ENCODE results near the gene GRK1.

GRK1 gene

DNA sequence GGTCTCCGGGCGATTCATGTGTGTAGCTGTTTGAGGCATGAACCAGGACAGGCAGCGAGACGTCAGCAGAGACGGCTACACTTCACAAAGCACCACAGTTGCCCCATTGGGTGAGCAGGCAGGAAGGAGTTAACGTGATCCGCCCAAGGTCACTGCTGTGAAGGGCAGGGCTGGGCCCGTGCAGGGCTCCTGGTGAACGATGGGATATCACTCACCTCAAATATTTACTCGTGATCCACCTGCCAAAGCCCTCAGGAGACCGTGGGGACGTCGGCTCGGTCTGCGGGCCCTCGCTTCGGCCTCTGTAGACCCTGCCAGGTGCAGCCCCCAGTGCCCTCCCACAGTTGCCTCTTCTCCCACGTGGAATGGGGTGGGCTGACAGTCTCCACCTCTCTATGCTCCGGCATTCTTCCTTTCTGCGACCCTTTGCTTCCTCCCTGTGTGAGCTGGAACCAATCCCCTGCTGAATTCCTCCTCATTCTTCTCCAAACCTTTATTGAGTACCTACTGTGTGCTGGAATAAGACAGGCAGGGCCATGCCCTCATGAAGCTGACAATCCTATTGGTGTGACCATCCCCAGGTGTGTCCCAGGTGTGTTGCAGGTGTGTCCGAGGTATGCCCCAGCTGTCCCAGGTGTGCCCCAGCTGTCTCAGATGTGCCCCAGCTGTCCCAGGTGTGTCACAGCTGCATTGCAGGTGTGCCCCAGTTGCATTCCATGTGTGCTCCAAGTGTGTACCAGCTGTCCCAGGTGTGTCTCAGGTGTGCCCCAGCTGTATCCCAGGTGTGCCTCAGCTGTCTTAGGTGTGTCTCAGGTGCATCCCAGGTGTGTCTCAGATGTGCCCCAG lies 2.0 kb upstream of the GRK1 start:
- H3K4me3 ChIP-seq (ENCODE audit: low read depth, low read length): no peak overlapping the region
- POLR2A ChIA-PET: no interaction called here
- no peaks in the 10 kb centered on the region for H3K4me1 ChIP-seq (ENCODE audit: control insufficient read depth, insufficient read depth, low read length)
- no peaks in the 10 kb centered on the region for H3K9me3 ChIP-seq (ENCODE audit: control insufficient read depth, insufficient read depth, low read depth, low read length)
- TF ChIP-seq ZNF239 (tag by site-specific recombination; IDR thresholded peaks at IDR 0.05): no peak
- TF ChIP-seq, protein P1, sequence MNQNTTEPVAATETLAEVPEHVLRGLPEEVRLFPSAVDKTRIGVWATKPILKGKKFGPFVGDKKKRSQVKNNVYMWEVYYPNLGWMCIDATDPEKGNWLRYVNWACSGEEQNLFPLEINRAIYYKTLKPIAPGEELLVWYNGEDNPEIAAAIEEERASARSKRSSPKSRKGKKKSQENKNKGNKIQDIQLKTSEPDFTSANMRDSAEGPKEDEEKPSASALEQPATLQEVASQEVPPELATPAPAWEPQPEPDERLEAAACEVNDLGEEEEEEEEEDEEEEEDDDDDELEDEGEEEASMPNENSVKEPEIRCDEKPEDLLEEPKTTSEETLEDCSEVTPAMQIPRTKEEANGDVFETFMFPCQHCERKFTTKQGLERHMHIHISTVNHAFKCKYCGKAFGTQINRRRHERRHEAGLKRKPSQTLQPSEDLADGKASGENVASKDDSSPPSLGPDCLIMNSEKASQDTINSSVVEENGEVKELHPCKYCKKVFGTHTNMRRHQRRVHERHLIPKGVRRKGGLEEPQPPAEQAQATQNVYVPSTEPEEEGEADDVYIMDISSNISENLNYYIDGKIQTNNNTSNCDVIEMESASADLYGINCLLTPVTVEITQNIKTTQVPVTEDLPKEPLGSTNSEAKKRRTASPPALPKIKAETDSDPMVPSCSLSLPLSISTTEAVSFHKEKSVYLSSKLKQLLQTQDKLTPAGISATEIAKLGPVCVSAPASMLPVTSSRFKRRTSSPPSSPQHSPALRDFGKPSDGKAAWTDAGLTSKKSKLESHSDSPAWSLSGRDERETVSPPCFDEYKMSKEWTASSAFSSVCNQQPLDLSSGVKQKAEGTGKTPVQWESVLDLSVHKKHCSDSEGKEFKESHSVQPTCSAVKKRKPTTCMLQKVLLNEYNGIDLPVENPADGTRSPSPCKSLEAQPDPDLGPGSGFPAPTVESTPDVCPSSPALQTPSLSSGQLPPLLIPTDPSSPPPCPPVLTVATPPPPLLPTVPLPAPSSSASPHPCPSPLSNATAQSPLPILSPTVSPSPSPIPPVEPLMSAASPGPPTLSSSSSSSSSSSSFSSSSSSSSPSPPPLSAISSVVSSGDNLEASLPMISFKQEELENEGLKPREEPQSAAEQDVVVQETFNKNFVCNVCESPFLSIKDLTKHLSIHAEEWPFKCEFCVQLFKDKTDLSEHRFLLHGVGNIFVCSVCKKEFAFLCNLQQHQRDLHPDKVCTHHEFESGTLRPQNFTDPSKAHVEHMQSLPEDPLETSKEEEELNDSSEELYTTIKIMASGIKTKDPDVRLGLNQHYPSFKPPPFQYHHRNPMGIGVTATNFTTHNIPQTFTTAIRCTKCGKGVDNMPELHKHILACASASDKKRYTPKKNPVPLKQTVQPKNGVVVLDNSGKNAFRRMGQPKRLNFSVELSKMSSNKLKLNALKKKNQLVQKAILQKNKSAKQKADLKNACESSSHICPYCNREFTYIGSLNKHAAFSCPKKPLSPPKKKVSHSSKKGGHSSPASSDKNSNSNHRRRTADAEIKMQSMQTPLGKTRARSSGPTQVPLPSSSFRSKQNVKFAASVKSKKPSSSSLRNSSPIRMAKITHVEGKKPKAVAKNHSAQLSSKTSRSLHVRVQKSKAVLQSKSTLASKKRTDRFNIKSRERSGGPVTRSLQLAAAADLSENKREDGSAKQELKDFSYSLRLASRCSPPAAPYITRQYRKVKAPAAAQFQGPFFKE (tag by site-specific recombination; IDR thresholded peaks at IDR 0.05; ENCODE audit: borderline replicate concordance): no peak
- no peak for TF ChIP-seq FEZF1 (tag by site-specific recombination; IDR thresholded peaks at IDR 0.05)
- TF ChIP-seq, protein P2, sequence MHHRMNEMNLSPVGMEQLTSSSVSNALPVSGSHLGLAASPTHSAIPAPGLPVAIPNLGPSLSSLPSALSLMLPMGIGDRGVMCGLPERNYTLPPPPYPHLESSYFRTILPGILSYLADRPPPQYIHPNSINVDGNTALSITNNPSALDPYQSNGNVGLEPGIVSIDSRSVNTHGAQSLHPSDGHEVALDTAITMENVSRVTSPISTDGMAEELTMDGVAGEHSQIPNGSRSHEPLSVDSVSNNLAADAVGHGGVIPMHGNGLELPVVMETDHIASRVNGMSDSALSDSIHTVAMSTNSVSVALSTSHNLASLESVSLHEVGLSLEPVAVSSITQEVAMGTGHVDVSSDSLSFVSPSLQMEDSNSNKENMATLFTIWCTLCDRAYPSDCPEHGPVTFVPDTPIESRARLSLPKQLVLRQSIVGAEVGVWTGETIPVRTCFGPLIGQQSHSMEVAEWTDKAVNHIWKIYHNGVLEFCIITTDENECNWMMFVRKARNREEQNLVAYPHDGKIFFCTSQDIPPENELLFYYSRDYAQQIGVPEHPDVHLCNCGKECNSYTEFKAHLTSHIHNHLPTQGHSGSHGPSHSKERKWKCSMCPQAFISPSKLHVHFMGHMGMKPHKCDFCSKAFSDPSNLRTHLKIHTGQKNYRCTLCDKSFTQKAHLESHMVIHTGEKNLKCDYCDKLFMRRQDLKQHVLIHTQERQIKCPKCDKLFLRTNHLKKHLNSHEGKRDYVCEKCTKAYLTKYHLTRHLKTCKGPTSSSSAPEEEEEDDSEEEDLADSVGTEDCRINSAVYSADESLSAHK (tag by site-specific recombination; IDR thresholded peaks at IDR 0.05): no peak
- TF ChIP-seq KLF8 (tag by site-specific recombination; IDR thresholded peaks at IDR 0.05): no peak
- TF ChIP-seq ZNF112 (tag by site-specific recombination; IDR thresholded peaks at IDR 0.05): no peak
- TF ChIP-seq, protein P3, sequence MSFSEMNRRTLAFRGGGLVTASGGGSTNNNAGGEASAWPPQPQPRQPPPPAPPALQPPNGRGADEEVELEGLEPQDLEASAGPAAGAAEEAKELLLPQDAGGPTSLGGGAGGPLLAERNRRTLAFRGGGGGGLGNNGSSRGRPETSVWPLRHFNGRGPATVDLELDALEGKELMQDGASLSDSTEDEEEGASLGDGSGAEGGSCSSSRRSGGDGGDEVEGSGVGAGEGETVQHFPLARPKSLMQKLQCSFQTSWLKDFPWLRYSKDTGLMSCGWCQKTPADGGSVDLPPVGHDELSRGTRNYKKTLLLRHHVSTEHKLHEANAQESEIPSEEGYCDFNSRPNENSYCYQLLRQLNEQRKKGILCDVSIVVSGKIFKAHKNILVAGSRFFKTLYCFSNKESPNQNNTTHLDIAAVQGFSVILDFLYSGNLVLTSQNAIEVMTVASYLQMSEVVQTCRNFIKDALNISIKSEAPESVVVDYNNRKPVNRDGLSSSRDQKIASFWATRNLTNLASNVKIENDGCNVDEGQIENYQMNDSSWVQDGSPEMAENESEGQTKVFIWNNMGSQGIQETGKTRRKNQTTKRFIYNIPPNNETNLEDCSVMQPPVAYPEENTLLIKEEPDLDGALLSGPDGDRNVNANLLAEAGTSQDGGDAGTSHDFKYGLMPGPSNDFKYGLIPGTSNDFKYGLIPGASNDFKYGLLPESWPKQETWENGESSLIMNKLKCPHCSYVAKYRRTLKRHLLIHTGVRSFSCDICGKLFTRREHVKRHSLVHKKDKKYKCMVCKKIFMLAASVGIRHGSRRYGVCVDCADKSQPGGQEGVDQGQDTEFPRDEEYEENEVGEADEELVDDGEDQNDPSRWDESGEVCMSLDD (tag by site-specific recombination; IDR thresholded peaks at IDR 0.05): no peak
- no peak for TF ChIP-seq ZNF354C (tag by site-specific recombination; IDR thresholded peaks at IDR 0.05; ENCODE audit: borderline replicate concordance, low read depth)
- no peak for TF ChIP-seq ZNF221 (tag by site-specific recombination; IDR thresholded peaks at IDR 0.05; ENCODE audit: borderline replicate concordance)
- TF ChIP-seq ZNF169 (tag by site-specific recombination; IDR thresholded peaks at IDR 0.05): no peak
- no peak for TF ChIP-seq ZNF785 (tag by site-specific recombination; IDR thresholded peaks at IDR 0.05)
- no peak for TF ChIP-seq ZNF423 (tag by site-specific recombination; IDR thresholded peaks at IDR 0.05)
- no peak for TF ChIP-seq ZFP41 (tag by site-specific recombination; IDR thresholded peaks at IDR 0.05; ENCODE audit: borderline replicate concordance)
- TF ChIP-seq ZBTB17 (tag by site-specific recombination; IDR thresholded peaks at IDR 0.05): no peak
- TF ChIP-seq, protein P4, sequence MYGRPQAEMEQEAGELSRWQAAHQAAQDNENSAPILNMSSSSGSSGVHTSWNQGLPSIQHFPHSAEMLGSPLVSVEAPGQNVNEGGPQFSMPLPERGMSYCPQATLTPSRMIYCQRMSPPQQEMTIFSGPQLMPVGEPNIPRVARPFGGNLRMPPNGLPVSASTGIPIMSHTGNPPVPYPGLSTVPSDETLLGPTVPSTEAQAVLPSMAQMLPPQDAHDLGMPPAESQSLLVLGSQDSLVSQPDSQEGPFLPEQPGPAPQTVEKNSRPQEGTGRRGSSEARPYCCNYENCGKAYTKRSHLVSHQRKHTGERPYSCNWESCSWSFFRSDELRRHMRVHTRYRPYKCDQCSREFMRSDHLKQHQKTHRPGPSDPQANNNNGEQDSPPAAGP (tag by site-specific recombination; IDR thresholded peaks at IDR 0.05): no peak
- TF ChIP-seq KLF9 (tag by site-specific recombination; IDR thresholded peaks at IDR 0.05; ENCODE audit: low read depth): no peak
- TF ChIP-seq ZNF266 (tag by site-specific recombination; IDR thresholded peaks at IDR 0.05; ENCODE audit: low read depth): no peak
- TF ChIP-seq, protein P5, sequence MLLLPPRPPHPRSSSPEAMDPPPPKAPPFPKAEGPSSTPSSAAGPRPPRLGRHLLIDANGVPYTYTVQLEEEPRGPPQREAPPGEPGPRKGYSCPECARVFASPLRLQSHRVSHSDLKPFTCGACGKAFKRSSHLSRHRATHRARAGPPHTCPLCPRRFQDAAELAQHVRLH (tag by site-specific recombination; IDR thresholded peaks at IDR 0.05): no peak
- TF ChIP-seq ZNF830 (tag by site-specific recombination; IDR thresholded peaks at IDR 0.05; ENCODE audit: low read depth): no peak
- TF ChIP-seq ZFP69B (tag by site-specific recombination; IDR thresholded peaks at IDR 0.05): no peak
- no peak overlapping the region for H3K27ac ChIP-seq (ENCODE audit: extremely low read depth, low read depth, low read length)
- no peaks in the 10 kb centered on the region for H3K36me3 ChIP-seq (ENCODE audit: control insufficient read depth in 2 of 2, insufficient read depth in 1 of 2, low read length in 2 of 2)
- CTCF ChIA-PET: interaction anchor here (0.5 to 0.6 kb wide), 2 partner anchors 25 to 564 kb away, joined by 3 read pairs; no protein-coding TSS in a partner anchor

Data from HEK293 (cell line).